WTC11 (cell line): ENCODE data around the gene DGKK. TPM values are rescaled to one million over a fixed set of nuclear protein-coding genes. Genes with fewer than 3 reads are reported as not detected.

ENCODE experiments used
- ATAC-seq: fragments of 200-7000 bp; cut with Tn5 transposase; 2 replicates; pipeline ENCODE4 v1.10.0; 2021; ENCODE audit warnings: mild to moderate bottlenecking, moderate library complexity
- CTCF ChIA-PET: fragments of 300-600 bp; sonication (Branson Sonifier 250); formaldehyde crosslinking; loops from one replicate; lab custom pipeline; 2021; ENCODE audit warnings: antibody characterized with exemption; lab: Charles Lee
- POLR2A ChIA-PET: fragments of 350-600 bp; sonication (Branson Sonifier 250); formaldehyde crosslinking; loops from one replicate; lab custom pipeline; 2021; ENCODE audit warnings: antibody characterized with exemption; lab: Charles Lee
- DNase-seq: peaks from one replicate; pipeline ENCODE4 v3.0.0; 2021; ENCODE audit warnings: low spot score
- H3K27ac Mint-ChIP-seq: 2 replicates; pipeline ENCODE4 v1.8.0; 2021; ENCODE audit warnings: mixed read lengths
- H3K27me3 Mint-ChIP-seq: 2 replicates; pipeline ENCODE4 v1.8.0; 2021; ENCODE audit warnings: low read depth, mild to moderate bottlenecking, moderate library complexity, mixed read lengths
- H3K36me3 Mint-ChIP-seq: 2 replicates; pipeline ENCODE4 v1.8.0; 2021; ENCODE audit warnings: mixed read lengths
- H3K4me1 Mint-ChIP-seq: 2 replicates; pipeline ENCODE4 v1.8.0; 2022; ENCODE audit warnings: mixed read lengths
- H3K4me3 Mint-ChIP-seq: 2 replicates; pipeline ENCODE4 v1.8.0; 2021; ENCODE audit warnings: mild to moderate bottlenecking, moderate library complexity, mixed read lengths
- H3K9me3 Mint-ChIP-seq: 2 replicates; pipeline ENCODE4 v1.8.0; 2021; ENCODE audit warnings: mixed read lengths
- ATF1 ChIP-seq: sonication (generic); formaldehyde crosslinking; IDR thresholded peaks from 2 replicates; pipeline ENCODE4 v1.8.1; 2023; ENCODE audit warnings: mild to moderate bottlenecking, moderate library complexity, missing genetic modification reagents
- CREB1 ChIP-seq: sonication (generic); formaldehyde crosslinking; IDR thresholded peaks from 2 replicates; pipeline ENCODE4 v1.8.0; 2023; ENCODE audit warnings: mild to moderate bottlenecking, missing genetic modification reagents
- CREM ChIP-seq: sonication (generic); formaldehyde crosslinking; IDR thresholded peaks from 2 replicates; pipeline ENCODE4 v1.8.1; 2022; ENCODE audit warnings: mild to moderate bottlenecking, missing genetic modification reagents, moderate library complexity
- CTCF ChIP-seq: fragments of 200-600 bp; IDR thresholded peaks from 2 replicates; pipeline ENCODE4 v1.8.0; 2022; ENCODE audit warnings: antibody characterized with exemption
- E2F4 ChIP-seq: sonication (generic); formaldehyde crosslinking; IDR thresholded peaks from 2 replicates; pipeline ENCODE4 v1.8.1; 2022; ENCODE audit warnings: low read depth, mild to moderate bottlenecking, moderate library complexity, missing genetic modification reagents, borderline replicate concordance
- EMX1 ChIP-seq: fragments of 250-450 bp; sonication (Bioruptor Pico); IDR thresholded peaks from 2 replicates; pipeline ENCODE4 v1.8.0; 2021; ENCODE audit warnings: mild to moderate bottlenecking
- ESRRA ChIP-seq: sonication (generic); formaldehyde crosslinking; IDR thresholded peaks from 2 replicates; pipeline ENCODE4 v1.8.1; 2022; ENCODE audit warnings: mild to moderate bottlenecking, missing genetic modification reagents, borderline replicate concordance
- FOXK1 ChIP-seq: sonication (generic); formaldehyde crosslinking; IDR thresholded peaks from 2 replicates; pipeline ENCODE4 v1.8.0; 2022; ENCODE audit warnings: mild to moderate bottlenecking, moderate library complexity, missing genetic modification reagents
- FOXP4 ChIP-seq: sonication (generic); formaldehyde crosslinking; IDR thresholded peaks from 2 replicates; pipeline ENCODE4 v1.8.0; 2022; ENCODE audit warnings: mild to moderate bottlenecking, missing genetic modification reagents
- GRHL2 ChIP-seq: fragments of 250-450 bp; sonication (Bioruptor Pico); IDR thresholded peaks from 2 replicates; pipeline ENCODE4 v1.8.0; 2022; ENCODE audit warnings: mild to moderate bottlenecking, moderate library complexity; ENCODE audit not compliant: insufficient replicate concordance, severe bottlenecking
- HMGA2 ChIP-seq: fragments of 250-450 bp; sonication (Bioruptor Pico); IDR thresholded peaks from 2 replicates; pipeline ENCODE4 v1.4.0; 2021; ENCODE audit warnings: mild to moderate bottlenecking, moderate library complexity
- IRF2 ChIP-seq: sonication (generic); formaldehyde crosslinking; IDR thresholded peaks from 2 replicates; pipeline ENCODE4 v1.8.0; 2022; ENCODE audit warnings: low read depth, missing genetic modification reagents, borderline replicate concordance
- JAZF1 ChIP-seq: fragments of 250-450 bp; sonication (Bioruptor Pico); IDR thresholded peaks from 2 replicates; pipeline ENCODE4 v1.9.0; 2021; ENCODE audit warnings: moderate library complexity, mild to moderate bottlenecking, inconsistent platforms
- MXD4 ChIP-seq: fragments of 250-450 bp; sonication (Bioruptor Pico); IDR thresholded peaks from 2 replicates; pipeline ENCODE4 v1.8.0; 2021; ENCODE audit warnings: mild to moderate bottlenecking, moderate library complexity, borderline replicate concordance
- NFE2L1 ChIP-seq: sonication (generic); formaldehyde crosslinking; IDR thresholded peaks from 2 replicates; pipeline ENCODE4 v1.8.1; 2023; ENCODE audit warnings: missing genetic modification reagents
- NR2C2 ChIP-seq: sonication (generic); formaldehyde crosslinking; IDR thresholded peaks from 2 replicates; pipeline ENCODE4 v1.8.0; 2022; ENCODE audit warnings: mild to moderate bottlenecking, missing genetic modification reagents
- PRRX2 ChIP-seq: fragments of 250-450 bp; sonication (Bioruptor Pico); IDR thresholded peaks from 2 replicates; pipeline ENCODE4 v1.8.0; 2021; ENCODE audit warnings: mild to moderate bottlenecking
- RELA ChIP-seq: sonication (generic); formaldehyde crosslinking; IDR thresholded peaks from 2 replicates; pipeline ENCODE4 v1.8.1; 2022; ENCODE audit warnings: missing genetic modification reagents, mild to moderate bottlenecking, borderline replicate concordance
- SMAD3 ChIP-seq: sonication (generic); formaldehyde crosslinking; IDR thresholded peaks from 2 replicates; pipeline ENCODE4 v1.8.0; 2022; ENCODE audit warnings: missing genetic modification reagents, mild to moderate bottlenecking, borderline replicate concordance
- ZMAT4 ChIP-seq: fragments of 250-450 bp; sonication (Bioruptor Pico); IDR thresholded peaks from 2 replicates; pipeline ENCODE4 v1.9.0; 2021; ENCODE audit warnings: mild to moderate bottlenecking
- ZNF263 ChIP-seq: sonication (generic); formaldehyde crosslinking; IDR thresholded peaks from 2 replicates; pipeline ENCODE4 v1.8.1; 2022; ENCODE audit warnings: low read depth, mild to moderate bottlenecking, moderate library complexity, missing genetic modification reagents
- total RNA-seq: library from RNA; stranded (reverse); gene quantifications from 3 replicates; pipeline ENCODE4 v1.2.3, GENCODE V29; 2021
- TF ChIP-seq, protein P1 (sequence below): fragments of 250-450 bp; sonication (Bioruptor Pico); conservative IDR thresholded peaks from 2 replicates; pipeline ENCODE4 v1.9.0; 2021; ENCODE audit warnings: mild to moderate bottlenecking
- TF ChIP-seq, protein P2 (sequence below): sonication (generic); formaldehyde crosslinking; IDR thresholded peaks from 2 replicates; pipeline ENCODE4 v1.8.0; 2023; ENCODE audit warnings: mild to moderate bottlenecking, missing genetic modification reagents

Gene DGKK
- total RNA-seq, 1 experiment from 2014 or later, result 1.9 TPM

- no peak for DNase-seq
- Mint-ChIP-seq H3K27me3 (peaks cover 6% of the 10 kb centered on the region; the same call in 1 of the 2 replicates), H3K4me3 (no peak overlapping the region), H3K27ac (no peak overlapping the region)
- no peak for TF ChIP-seq EMX1
- TF ChIP-seq, protein P1, sequence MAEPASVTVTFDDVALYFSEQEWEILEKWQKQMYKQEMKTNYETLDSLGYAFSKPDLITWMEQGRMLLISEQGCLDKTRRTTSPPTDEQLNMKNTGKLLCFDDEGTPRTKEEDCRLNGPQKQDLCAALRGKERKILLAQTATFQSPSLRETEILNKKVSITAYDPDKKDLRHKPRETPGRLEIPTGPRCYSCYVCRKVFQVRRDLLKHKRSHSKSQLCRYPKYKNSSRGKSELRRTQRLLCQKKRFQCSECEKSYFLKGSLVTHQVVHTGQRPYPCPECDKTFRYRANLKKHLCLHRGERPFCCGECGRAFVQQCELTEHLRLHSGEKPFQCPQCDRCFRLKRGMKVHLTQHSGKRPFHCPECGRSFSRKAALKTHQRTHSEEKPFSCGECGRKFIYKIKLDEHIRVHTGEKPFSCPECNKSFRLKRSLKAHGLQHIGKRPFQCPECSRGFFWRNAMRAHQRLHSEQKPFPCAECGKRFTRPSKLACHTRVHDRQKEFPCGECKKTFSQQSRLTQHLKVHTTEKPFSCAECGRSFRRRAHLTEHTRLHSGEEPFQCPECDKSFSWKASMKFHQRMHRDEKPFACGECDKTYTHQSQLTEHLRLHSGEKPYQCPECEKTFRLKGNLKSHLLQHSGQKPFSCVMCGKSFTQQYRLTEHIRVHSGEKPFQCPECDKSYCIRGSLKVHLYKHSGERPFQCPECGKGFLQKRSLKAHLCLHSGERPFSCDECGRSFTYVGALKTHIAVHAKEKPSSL (CRISPR knock-in tag), result no peak
- TF ChIP-seq MXD4 (CRISPR knock-in tag), result no peak
- TF ChIP-seq, all 79 proteins: peak for 0
- H3K36me3 Mint-ChIP-seq, result no peaks in the 10 kb centered on the region
- H3K9me3 Mint-ChIP-seq, result peaks cover 15% of the 10 kb centered on the region
- POLR2A ChIA-PET, result no interaction called here
- no peaks in the 10 kb centered on the region for H3K4me1 Mint-ChIP-seq
- CTCF ChIA-PET, result no interaction called here
- ATAC-seq, result no peak
These were observed 44.2 kb upstream of the DGKK start for GRCh38 chrX:50514811-50515210.

- ATAC-seq, result peak; percentile 57
- H3K36me3 Mint-ChIP-seq, result no peaks in the 10 kb centered on the region
These were observed 26.5 kb upstream of the DGKK start for GRCh38 chrX:50497114-50497513.

More at GRCh38 chrX:50497114-50497513, 26.5 kb upstream of the DGKK start:
- H3K27ac Mint-ChIP-seq, result no peak overlapping the region
- no peak for DNase-seq
- ChIA-PET POLR2A (no interaction called here), CTCF (interaction anchor here (1.0 kb wide), 1 partner anchor 83 kb away, joined by 3 read pairs; no protein-coding TSS in a partner anchor)
- no peaks in the 10 kb centered on the region for H3K9me3 Mint-ChIP-seq
- H3K27me3 Mint-ChIP-seq, result peaks cover 7% of the 10 kb centered on the region
- TF ChIP-seq FOXP4 (CRISPR knock-in tag), result no peak
- TF ChIP-seq GRHL2 (CRISPR knock-in tag), result no peak
- TF ChIP-seq IRF2, result no peak
- no peak for TF ChIP-seq E2F4
- no peak for TF ChIP-seq ESRRA (CRISPR knock-in tag)
- no peak for TF ChIP-seq CREM (CRISPR knock-in tag)
- TF ChIP-seq ATF1 (CRISPR knock-in tag), result no peak
- no peak for TF ChIP-seq ZNF263
- TF ChIP-seq, protein P2, sequence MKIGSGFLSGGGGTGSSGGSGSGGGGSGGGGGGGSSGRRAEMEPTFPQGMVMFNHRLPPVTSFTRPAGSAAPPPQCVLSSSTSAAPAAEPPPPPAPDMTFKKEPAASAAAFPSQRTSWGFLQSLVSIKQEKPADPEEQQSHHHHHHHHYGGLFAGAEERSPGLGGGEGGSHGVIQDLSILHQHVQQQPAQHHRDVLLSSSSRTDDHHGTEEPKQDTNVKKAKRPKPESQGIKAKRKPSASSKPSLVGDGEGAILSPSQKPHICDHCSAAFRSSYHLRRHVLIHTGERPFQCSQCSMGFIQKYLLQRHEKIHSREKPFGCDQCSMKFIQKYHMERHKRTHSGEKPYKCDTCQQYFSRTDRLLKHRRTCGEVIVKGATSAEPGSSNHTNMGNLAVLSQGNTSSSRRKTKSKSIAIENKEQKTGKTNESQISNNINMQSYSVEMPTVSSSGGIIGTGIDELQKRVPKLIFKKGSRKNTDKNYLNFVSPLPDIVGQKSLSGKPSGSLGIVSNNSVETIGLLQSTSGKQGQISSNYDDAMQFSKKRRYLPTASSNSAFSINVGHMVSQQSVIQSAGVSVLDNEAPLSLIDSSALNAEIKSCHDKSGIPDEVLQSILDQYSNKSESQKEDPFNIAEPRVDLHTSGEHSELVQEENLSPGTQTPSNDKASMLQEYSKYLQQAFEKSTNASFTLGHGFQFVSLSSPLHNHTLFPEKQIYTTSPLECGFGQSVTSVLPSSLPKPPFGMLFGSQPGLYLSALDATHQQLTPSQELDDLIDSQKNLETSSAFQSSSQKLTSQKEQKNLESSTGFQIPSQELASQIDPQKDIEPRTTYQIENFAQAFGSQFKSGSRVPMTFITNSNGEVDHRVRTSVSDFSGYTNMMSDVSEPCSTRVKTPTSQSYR (CRISPR knock-in tag), result no peak
- TF ChIP-seq HMGA2 (CRISPR knock-in tag), result no peak
- no peak for TF ChIP-seq CTCF
- TF ChIP-seq RELA (CRISPR knock-in tag), result no peak
- no peak for TF ChIP-seq ZMAT4 (CRISPR knock-in tag)
- no peak for TF ChIP-seq CREB1
- no peak for TF ChIP-seq NFE2L1 (CRISPR knock-in tag)
- TF ChIP-seq SMAD3, result no peak
- TF ChIP-seq FOXK1 (CRISPR knock-in tag), result no peak
- TF ChIP-seq PRRX2 (CRISPR knock-in tag), result no peak
- no peak for TF ChIP-seq JAZF1 (CRISPR knock-in tag)
- TF ChIP-seq NR2C2 (CRISPR knock-in tag), result no peak
- TF ChIP-seq, all 79 proteins: peak for 0
- Mint-ChIP-seq H3K4me1 (peaks cover 16% of the 10 kb centered on the region), H3K4me3 (no peak overlapping the region)
